GM20000 (cell line): ENCODE data around the gene TEPSIN.

Experiments used
- DNase-seq: peaks from one replicate; pipeline ENCODE4 v3.0.0; 2012; ENCODE audit warnings: low spot score
- CTCF ChIP-seq: IDR thresholded peaks from 2 replicates; pipeline ENCODE4 v1.5.1; 2012; ENCODE audit warnings: mild to moderate bottlenecking, control low read depth; ENCODE audit errors: extremely low read depth, missing control alignments

The TEPSIN gene

GRCh38 chr17:81189670-81190530 is 49.0 kb downstream of the TEPSIN start:
- no peak for TF ChIP-seq CTCF
- DNase-seq = no peak

GRCh38 chr17:81189016-81189415 is 49.8 kb downstream of the TEPSIN start:
- TF ChIP-seq CTCF = no peak
- no peak for DNase-seq

GRCh38 chr17:81188491-81188840 is 50.4 kb downstream of the TEPSIN start:
- no peak for DNase-seq
- no peak for TF ChIP-seq CTCF

- no peak for DNase-seq
- no peak for TF ChIP-seq CTCF
Observed at GRCh38 chr17:81187586-81188490, 51.0 kb downstream of the TEPSIN start.

- DNase-seq = no peak
- no peak for TF ChIP-seq CTCF
Observed at GRCh38 chr17:81187120-81187519, 51.7 kb downstream of the TEPSIN start.

- no peak for TF ChIP-seq CTCF
Observed at GRCh38 chr17:81186203-81186602, 52.7 kb downstream of the TEPSIN start.

GRCh38 chr17:81184555-81184954 is 54.3 kb downstream of the TEPSIN start:
- TF ChIP-seq CTCF = no peak
- no peak for DNase-seq

More at GRCh38 chr17:81186203-81186602, 52.7 kb downstream of the TEPSIN start:
- no peak for DNase-seq
